ENCODE data around the gene NOL11. TPM values are rescaled to one million over a fixed set of nuclear protein-coding genes. Genes with fewer than 3 reads are reported as not detected.

Gene NOL11
- total and polyA plus RNA-seq, 8 donors = 9.0 to 84.6 (median 32.7) TPM

- TF ChIP-seq EP300 (IDR thresholded peaks at IDR 0.05) (no peak), CTCF (IDR thresholded peaks at IDR 0.05) (no peak), POLR2AphosphoS5 (IDR thresholded peaks at IDR 0.05) (no peak), POLR2A (IDR thresholded peaks at IDR 0.05) (no peak)
- H3K4me1 ChIP-seq = peaks cover 0 to 11% (median 0%) of the 10 kb centered on the region in 4 donors
- H3K27me3 ChIP-seq = no peaks in the 10 kb centered on the region
- H3K27ac ChIP-seq = no peak overlapping the region
- WGBS, 5 donors = 95 to 97% (median 97%) methylated on average over 5 of the region's 5 CpGs
- no peak overlapping the region for H3K4me3 ChIP-seq
- no peaks in the 10 kb centered on the region for H3K36me3 ChIP-seq
- no peak for DNase-seq
- peaks cover 0 to 5% (median 2%) of the 10 kb centered on the region in 4 donors for H3K9me3 ChIP-seq
- intact Hi-C loops (cut with DNase I; ENCODE audit: low total_unique reads) = no loop called here
Measured at GRCh38 chr17:67785504-67785903, 67.8 kb downstream of the NOL11 start.

Small RNAs within 50 kb of the gene (small RNA-seq; reads per million reads assigned to genes)
- gene SNORA38B = 1.6 to 4.9 (median 4.0) reads per million in 4 donors

Other genes starting within 250 kb of the NOL11 start
- 100 to 1,000 TPM in 2 of 5 donors, 10 to 100 TPM in 3; 36.8 to 122 (median 83.9) TPM for gene BPTF, start 107.6 kb downstream of the NOL11 start, total RNA-seq
- gene BPTF, start 107.6 kb downstream of the NOL11 start, polyA plus RNA-seq = 1 to 10 TPM; 8.6 to 9.5 (median 9.3) TPM